T-helper 2 cell (primary cell): ENCODE data around the gene ETFDH.
"Not testable (repeated sequence)": the region's sequence is repeated elsewhere in the genome, so short reads cannot be mapped to it uniquely, and the experiment has no call there.

Experiments used
- DNase-seq, 5 experiments: peaks; one replicate each; pipeline versions ENCODE4 v3.0.0 to v3.0.0-alpha.2; 2012 to 2022

ETFDH gene

DNA sequence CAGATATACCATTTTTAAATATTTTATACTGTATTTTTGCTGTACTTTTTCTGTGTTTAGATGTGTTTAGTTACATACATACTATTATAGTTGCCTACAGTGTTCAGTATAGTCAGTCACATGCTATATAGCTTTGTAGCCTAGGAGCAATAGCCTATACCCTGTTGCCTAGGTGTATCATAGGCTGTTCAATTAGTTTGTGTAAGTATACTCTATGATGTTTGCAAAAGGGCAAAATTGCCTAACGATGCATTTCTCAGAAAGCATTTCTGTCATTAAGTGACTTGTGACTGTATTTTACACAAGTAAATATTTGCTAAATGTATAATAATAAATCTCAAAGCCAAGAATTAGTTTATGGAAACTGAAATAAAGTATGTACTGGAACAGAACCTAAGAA lies 9.5 kb downstream of the ETFDH start:
- no peak for DNase-seq

DNA sequence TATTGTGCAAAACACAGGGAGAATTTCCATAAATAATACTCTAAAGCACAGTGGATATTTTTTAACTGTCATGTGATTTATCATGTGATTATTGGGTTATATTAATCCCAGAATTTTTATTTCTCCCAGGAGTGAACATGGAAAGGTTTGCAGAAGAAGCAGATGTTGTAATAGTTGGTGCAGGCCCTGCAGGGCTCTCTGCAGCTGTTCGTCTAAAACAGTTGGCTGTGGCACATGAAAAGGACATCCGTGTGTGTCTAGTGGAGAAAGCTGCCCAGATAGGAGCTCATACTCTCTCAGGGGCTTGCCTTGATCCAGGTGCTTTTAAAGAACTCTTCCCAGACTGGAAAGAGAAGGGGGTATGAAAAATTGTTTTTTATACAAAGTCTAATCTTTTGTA lies 10.0 kb downstream of the ETFDH start:
- no peak for DNase-seq

DNA sequence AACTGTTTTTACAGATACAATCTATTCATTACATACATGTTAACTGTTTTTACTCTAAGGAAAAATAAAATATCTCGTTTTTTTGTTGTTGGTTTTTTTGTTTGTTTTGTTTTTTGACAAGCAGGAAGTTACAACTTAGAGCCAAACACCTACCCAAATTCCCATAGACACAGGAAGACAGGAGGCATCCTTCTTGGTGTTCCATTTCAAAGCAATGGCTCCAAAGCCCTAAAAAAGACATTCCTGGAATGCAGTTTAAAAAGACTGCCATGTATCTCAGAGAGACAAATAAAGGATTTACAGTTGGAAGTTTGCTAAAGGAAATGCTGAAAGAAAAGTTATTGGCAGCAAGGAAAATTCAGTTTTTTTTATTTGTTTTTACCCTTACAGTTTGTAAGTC lies 16.7 kb downstream of the ETFDH start:
- DNase-seq, result no peak

DNA sequence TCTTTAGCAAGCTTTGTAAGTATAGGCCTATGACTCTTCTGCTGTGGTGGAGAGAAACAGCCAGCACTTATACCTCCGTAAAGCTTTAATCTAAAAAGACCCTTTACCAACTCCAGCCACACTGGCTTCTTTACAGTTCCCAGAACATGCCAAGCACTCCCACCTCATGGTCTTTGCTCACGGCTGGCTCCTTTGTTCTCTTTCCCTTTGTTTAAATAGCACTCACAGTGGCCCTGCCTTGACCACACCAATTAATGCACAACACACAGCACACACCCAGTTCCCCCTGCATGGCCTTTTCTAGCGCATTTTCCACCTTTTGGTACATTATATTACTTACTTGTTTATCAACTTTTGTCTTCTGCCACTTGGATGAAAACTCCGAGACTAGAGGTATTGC lies 32.2 kb downstream of the ETFDH start:
- no peak for DNase-seq

DNA sequence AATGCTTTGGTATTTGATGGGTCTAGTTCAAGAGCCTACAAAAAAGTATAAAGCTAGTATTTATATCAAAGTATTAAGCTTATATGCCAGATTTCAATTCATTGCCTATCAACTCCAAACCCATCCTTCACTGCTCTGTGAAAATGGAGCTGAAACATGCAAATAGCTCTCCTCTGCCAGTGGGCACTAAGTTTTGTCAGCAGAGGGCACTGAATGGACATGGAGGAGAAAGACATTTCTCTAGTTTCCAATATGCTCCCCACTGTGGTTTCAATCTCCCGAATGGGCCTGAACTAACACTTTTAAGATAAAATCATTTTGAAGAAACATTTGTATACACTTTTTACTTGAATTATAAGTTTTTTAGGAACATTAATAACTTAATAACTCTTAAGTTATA lies 38.7 kb downstream of the ETFDH start:
- DNase-seq, result no peak

DNA sequence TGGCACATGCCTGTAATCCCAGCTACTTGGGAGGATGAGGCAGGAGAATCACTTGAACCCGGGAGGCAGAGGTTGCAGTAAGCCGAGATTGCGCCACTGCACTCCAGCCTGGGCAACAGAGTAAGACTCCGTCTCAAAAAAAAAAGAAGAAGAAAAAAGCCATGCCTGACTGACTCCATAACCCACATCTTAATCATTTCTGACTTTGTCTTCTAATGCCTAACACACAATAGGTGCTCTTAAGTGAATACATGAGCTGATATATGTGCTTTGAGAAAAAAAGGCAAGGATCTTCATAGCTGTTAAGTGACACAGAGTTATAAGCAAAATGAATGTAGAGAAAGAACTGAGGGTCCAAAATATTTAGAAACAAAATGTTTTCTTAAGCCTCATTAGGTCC lies 40.5 kb downstream of the ETFDH start:
- DNase-seq, result not testable (repeated sequence)

DNA sequence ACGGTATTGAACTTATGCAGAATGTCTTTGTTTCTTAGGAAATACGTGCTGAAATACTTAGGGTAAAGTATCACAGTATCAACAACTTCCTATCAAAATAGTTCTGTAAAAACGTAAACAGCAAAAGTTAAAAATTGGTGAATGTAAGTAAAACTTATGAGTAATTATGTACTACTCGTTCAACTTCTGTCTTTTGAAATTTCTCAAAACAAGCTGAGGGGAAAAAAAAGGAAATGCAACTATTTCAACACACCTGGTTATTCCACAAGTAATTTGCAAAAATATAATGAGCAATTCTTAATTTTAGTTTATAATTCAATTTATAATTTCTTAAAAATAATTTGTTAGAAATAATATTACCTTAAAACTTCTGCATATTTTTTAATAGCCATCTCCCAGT lies 42.8 kb downstream of the ETFDH start:
- no peak for DNase-seq

DNA sequence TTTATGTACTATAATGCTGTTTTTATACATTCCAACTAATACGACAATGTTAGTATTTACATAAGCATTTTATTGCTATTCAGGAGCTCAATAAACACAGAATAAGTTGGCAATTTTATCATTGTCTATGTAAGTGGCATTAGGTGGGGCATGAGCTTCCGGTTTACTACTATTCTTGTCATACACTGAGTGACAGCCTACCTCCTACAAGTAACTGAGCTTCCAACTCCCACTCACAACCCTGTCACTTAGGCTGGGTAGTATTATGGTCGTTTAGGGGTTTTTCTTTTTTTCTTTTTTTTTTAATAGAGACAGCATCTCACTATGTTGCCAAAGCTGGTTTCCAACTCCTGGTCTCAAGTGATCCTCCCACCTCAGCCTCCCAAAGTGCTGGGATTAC lies 43.7 kb downstream of the ETFDH start:
- DNase-seq, result no peak

DNA sequence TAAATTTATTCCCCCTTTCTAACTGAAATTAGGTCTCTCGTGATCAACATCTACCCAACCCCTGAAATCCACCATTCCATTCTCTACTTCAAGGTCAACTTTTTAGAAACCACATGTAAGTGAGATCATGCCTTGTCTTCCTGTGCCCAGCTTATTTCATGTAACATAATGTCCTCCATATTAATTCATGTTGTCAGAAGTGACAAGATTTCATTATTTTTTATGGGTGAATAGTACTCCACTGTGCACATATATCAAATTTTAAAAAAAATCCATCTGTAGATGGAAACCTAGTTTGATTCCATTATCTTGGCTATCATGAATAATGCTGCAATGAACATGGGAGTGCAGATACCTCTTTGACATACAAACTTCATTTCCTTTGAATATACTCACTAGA lies 49.6 kb downstream of the ETFDH start:
- no peak for DNase-seq

DNA sequence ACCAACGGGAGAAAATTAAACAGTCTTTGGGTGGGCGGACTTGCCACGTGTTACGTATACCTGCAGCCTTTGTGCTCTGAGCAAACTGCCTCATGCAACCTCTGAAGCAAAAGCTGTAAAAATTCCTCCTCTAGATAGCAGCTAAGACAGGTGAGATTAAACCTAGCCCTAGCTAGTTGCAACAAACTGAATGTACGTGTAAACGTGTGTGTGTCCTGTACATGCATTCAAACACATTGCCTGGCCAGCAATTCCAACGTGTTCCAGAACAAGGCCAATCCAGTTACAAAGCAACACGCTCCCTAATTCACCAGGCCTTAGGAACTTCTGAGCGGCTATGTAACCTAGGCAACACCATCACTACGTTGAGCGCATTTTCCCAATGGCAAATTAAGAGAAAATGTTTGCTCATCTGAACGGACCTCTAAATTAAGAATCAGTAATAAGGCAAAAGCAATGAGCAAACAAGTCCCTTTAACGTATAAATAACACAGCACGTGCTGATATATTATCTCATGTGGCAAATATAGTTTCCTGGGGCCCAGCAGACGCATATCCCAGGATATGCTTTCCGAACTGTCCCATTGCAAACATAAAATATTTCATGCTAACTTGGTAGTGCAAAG lies 50.3 kb downstream of the ETFDH start:
- peak in 1 of 5 experiments; percentile 19 for DNase-seq

DNA sequence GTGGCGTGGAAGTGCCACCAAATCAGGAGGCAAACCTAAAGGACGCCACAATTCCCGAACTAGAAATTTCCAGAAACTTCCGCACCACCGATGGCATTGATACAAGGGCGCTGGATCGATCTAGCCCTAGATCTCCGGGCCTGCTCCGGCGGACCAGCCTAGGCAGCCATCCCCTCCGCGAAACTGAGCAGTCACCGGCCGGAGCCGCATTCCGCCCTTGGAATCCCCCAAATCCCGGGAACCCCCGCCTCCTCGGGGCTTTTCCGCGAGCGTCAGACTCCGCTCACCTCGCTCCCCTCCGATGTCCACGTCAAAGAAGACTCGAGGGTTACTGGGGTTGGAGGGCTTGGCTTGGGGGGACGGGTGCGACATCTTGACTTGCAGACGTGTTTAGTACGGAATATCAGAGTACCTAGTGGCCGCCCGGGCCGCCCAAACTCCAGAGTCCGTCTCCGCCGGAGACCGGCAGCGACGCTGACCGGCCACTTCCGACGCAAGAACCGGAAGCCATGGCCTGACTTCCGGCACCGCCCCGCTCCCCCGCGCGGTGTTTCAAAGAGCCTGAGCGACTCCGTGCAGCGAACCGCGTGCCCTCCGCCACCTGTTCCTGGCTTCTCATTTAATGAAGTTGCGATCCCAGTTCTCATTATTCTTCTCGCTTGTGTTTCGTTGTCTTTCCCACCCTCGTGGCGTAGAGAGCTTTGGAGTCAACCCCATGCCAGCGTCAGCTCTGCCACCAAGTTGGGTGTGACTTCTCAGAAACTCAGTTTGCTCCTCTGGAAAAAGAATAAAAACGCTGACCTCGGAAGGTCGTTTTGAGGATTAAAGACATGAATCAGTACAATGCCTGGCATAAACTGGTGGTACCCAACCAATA lies 51.1 kb downstream of the ETFDH start, which contains the start of gene PPID:
Gene PPID (minus strand): TSS at position 480 of the 877 bp plus-strand sequence. CDS start 108 bp downstream, at position 372.
- DNase-seq, result peak; percentile 63 to 90 (median 72)

DNA sequence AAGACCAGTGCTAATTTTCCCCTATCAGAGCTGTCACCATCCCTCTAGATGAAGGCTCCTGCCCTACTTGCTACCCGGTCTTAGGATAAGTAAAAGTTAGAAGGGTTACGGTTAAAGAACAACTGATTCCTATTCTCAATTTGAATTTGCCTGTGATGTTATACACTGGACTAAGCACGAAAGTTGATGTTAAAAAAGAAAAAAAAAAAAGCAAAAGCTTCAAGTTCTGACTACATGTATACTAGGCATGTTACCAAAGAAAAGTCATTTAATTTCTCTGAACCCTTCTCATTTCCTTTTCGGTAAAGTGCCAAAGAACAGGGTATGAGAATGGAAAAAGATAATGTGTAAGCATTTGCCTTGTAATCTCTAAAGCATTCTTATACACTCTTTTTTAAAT lies 52.5 kb downstream of the ETFDH start:
- peak in 1 of 5 experiments; percentile 49 for DNase-seq

DNA sequence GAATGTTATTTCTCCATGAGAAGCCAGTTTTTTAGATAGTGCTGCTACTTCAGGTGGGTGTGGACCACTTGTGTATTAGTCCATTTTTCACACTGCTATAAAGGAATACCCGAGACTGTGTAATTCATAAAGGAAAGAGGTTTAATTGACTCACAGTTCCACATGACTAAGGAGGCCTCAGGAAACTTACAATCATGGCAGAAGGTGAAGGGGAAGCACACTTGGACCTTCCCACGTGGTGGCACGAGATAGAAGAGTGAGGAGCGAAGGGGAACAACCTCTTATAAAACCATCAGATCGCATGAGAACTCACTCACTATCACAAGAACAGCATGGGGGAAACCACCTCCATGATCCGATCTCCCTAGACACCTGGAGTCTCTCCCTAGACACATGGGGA lies 54.5 kb downstream of the ETFDH start:
- DNase-seq, result no peak

DNA sequence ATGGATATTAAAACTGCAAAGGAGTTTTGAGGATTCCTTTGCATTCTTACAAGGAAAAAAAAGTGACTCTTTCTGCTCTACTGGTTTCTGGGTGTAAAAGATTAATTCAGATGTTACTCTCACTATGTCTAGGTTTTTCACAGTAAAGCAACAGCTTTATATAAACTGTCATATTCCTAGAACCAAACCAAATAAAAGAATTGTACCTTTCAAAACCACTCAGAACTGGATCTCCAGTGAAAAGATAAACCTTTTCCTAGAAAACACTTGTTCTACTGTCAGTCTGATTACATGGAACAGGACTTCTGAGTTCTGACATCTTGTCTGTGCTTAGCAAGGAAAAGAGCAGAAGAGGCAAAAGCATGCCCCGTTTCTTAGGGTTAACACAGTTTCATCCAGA lies 56.1 kb downstream of the ETFDH start:
- DNase-seq, result no peak

DNA sequence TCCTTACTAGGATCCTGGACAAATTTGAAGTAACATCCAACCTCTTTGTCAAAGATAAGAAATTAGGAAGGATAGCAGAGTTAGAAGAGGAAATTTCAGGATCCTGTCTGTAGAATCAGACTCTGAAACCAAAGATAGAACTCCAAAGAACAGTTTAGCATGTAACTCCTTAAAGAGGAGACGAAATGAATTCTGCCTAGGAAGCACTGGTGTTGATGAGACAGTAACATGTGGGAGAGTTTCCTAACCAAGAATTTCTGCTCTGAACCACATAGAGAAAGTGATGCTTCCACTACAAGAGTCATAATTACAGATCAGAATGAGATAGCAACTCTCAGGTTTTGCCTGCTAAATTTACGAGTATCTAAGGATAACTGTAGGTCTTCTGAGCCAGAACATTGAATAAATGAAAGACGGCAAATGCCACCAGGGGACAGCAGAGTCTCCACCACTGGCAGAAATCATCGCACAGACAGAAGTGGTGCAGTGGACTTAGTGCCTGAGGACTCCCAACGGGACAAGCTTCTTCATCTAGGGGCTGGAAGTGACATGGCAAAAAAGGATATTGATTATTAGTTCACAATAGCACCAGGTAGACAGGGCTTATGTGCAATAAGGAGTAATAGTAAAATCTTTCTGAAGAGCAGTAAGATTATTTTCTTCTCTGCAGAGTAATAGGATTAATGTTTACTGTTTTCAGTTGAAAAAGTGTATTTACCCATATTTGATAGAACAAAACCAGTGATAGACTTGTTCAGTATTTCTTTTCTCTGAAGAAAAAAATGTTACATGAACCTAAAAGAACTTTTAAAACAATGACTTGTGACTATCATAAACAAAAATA lies 57.8 kb downstream of the ETFDH start:
- DNase-seq, result peak in 4 of 5 experiments; percentile 6 to 78 (median 20)

DNA sequence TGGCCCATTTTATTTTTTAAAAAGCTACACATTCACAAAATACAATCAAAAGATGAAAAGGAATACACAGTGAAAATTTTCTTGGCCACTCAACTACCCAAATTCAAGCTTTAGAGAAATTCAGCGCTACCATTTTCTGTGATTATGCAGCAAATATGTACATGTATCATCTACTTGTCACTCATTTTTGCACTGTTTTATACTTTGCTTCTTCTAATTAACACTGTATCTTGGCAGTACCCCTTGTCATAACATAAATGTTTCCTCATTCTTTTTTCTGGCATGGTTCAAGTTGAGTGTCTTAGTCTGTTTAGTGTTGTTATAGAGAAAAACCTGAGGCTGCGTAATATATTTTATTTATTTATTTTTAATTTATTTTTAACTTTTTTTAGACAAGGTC lies 66.8 kb downstream of the ETFDH start:
- no peak for DNase-seq

DNA sequence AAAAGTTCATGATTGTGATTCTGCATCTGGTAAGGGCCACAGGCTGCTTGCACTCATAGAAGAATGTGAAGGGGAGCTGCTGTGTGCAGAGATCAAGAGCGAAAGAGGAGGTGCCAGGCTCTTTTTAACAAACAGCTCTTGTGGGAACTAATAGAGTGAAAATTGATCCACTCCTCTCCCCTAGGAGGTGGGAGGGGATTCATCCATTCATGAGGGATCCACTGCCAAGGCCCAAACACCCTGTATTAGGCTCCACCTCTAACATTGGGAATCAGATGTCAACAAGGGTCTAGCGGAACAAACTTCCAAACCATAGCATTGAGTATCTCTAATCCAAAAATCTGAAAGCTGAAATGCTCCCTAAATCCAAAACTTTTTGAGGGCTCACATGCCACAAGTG lies 67.5 kb downstream of the ETFDH start:
- no peak for DNase-seq

DNA sequence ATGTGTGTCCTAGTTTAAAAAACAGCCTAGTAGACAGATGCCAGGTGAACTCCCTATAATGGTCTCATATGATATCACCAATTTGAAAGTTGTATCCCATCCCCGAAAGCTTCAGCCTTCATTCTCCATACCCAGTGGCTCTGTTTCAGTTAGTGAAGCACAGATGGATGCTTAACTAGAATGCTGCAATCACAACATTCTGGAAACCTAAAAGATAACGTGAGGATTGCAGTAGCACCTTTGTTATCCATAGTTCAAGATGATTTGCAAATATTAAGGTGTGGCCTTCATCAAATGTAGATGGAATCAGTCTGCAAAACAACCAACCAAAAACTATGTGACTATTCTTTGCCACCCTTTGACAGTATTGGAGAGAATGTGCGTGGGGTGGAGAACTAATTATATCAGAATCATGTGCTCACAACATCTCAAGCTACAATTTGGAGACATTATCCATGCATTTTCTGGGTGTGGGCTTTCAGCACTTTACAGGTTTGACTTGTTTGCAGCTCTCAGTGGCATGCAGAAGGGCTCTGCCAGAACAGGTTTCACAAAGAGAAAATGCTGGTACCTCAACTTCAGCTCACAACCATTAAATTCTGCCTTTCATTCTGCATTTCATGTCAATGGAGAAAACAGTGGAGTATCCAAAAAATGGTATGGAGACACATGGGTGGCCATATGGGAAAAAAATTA lies 69.4 kb downstream of the ETFDH start:
- no peak for DNase-seq

DNA sequence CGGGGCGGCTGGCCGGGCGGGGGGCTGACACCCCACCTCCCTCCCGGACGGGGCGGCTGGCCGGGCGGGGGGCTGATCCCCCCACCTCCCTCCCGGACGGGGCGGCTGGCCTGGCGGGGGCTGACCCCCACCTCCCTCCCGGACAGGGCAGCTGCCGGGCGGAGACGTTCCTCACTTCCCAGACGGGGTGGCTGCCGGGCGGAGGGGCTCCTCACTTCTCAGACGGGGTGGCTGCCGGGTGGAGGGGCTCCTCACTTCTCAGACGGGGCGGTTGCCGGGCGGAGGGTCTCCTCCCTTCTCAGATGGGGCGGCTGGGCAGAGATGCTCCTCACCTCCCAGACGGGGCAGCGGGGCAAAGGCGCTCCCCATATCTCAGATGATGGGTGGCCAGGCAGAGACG lies 74.4 kb downstream of the ETFDH start:
- DNase-seq, result not testable (repeated sequence)

DNA sequence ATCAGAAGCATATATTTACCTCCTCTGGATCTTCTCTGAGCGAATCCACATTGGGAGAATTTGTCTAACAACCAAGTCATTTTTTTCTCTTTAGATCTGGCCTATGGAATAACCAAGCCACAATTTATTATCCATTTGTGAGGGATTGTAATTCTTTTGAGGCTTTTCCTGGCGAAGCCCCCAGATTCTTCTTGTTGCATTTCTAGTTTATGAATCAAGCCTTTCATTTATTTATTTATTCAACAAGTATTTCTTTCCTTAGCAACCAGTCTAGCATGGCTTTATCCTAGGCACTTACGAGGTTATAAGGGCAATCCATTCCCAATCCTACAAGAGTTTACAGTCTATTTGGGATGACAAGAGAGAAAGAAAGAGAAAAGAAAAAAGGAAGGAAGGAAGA lies 78.3 kb downstream of the ETFDH start:
- DNase-seq, result no peak

DNA sequence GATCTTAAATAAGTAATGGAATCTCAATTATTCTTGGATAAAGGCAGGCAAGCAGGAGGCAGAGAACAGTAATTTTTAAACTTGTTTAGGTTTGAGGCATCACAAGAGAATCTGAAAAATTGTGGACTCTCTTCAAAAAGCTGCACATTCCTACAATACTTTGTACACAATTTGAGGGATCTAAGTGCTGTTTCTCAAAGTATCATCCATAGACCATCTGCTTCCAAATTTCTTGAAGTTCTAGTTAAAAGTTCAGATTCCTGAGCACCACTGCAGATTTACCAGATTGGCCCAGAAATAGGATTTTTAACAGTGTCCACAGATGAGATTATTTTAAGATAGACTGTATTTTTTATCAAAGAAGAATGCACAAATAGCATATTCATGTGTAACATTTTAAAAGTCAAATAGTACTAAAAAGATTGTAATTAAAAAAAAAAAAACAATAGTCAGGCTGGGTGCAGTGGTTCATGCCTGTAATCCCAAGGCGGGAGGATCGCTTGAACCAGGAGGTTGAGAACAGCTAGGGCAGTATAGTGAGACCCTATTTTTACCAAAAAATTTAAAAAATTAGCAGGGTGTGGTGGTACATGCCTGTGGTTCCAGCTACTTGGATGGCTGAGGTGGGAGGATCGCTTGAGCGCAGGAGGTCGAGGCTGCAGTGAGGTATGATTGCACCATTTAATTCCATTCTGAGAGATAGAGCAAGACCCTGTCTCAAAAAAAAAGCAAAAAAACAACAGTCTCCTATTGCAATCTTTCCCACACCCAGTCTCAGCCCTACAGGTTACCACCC lies 82.5 kb downstream of the ETFDH start:
- no peak for DNase-seq

DNA sequence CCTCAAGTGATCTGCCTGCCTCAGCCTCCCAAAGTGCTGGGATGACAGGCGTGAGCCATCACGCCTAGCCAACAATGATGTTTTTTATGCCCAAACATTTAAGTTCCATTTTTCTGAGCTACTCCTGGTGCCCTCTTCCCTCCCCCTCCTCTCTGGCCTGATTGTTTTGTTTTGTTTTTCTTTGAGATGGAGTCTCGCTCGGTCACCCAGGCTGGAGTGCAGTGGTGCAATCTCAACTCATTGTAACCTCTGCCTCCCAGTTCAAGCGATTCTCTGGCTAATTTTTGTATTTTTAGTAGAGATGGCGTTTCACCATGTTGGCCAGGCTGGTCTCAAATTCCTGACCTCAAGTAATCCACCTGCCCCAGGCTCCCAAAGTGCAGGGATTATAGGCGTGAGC lies 83.7 kb downstream of the ETFDH start:
- DNase-seq, result not testable (repeated sequence)
